Fibroblast of villous mesenchyme (primary cell): ENCODE measurements around the gene SMC3. TPM values are rescaled to one million over a fixed set of nuclear protein-coding genes. Genes with fewer than 3 reads are reported as not detected.
"Not testable (repeated sequence)": the region's sequence is repeated elsewhere in the genome, so short reads cannot be mapped to it uniquely, and the experiment has no call there.

ENCODE experiments used
- DNase-seq: peaks from one replicate; pipeline ENCODE4 v3.0.0-alpha.2; 2010; ENCODE audit warnings: low read depth
- H3K4me3 ChIP-seq: 2 replicates; pipeline ENCODE4 v1.5.1; 2011; ENCODE audit warnings: low read depth, mild to moderate bottlenecking, low read length
- total RNA-seq: library from RNA; depleted of rRNA; stranded (reverse); fragments of >200 nt; gene quantifications from 2 replicates; pipeline ENCODE4 v1.2.3, GENCODE V29; 2012
- TF ChIP-seq, protein P1 (sequence below): IDR thresholded peaks from 2 replicates; pipeline ENCODE4 v1.5.1; 2012; ENCODE audit warnings: low read depth, mild to moderate bottlenecking, low read length; ENCODE audit not compliant: insufficient read depth

Gene SMC3
- total RNA-seq, 1 donor = 23.3 TPM

- no peak for DNase-seq
These were observed 47.7 kb downstream of the SMC3 start for GRCh38 chr10:110615057-110615747.

GRCh38 chr10:110616493-110617033 is 49.1 kb downstream of the SMC3 start:
- DNase-seq = no peak
- TF ChIP-seq, protein P1, sequence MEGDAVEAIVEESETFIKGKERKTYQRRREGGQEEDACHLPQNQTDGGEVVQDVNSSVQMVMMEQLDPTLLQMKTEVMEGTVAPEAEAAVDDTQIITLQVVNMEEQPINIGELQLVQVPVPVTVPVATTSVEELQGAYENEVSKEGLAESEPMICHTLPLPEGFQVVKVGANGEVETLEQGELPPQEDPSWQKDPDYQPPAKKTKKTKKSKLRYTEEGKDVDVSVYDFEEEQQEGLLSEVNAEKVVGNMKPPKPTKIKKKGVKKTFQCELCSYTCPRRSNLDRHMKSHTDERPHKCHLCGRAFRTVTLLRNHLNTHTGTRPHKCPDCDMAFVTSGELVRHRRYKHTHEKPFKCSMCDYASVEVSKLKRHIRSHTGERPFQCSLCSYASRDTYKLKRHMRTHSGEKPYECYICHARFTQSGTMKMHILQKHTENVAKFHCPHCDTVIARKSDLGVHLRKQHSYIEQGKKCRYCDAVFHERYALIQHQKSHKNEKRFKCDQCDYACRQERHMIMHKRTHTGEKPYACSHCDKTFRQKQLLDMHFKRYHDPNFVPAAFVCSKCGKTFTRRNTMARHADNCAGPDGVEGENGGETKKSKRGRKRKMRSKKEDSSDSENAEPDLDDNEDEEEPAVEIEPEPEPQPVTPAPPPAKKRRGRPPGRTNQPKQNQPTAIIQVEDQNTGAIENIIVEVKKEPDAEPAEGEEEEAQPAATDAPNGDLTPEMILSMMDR = no peak
- H3K4me3 ChIP-seq = no peak overlapping the region

More at GRCh38 chr10:110615057-110615747, 47.7 kb downstream of the SMC3 start:
- TF ChIP-seq, protein P1 = no peak
- no peak overlapping the region for H3K4me3 ChIP-seq

DNA sequence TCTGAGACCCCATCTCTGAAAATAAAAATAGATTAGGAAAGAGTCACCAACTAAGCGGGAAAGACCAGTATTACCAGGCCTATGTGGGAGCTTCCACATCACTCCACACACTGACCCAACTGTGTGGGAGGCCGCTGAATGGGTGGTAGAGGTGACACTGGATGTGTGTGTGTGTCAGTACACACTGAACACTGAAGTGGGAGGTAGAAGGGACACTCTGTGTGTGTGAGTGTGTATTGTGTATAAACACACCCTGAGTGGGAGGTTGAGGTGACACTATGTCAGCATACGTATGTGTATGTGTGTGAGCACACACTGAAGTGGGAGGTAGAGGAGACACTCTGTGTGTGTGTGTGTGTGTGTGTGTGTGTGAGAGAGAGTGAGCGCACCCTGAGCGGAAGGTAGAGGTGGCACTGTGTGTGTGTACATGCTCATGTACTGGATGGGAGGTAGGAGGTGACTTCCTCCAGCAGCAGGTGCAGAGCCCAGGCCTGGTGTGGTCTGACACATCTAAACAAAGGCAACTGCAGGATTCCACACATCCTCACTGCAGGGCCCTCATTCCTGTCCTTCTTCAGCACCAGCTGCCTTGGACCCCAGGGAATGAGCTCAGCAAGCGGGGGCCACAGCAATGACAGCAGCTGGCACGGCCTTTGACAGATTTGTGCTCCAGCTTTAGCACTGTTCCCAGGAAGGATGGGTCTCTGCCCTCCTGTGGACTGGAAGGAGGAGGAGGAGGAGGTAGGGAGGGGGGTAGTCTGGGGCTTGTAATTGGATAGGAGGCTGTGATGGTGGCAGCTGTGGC is 50.1 kb downstream of the SMC3 start:
- DNase-seq = no peak
- H3K4me3 ChIP-seq = no peak overlapping the region
- TF ChIP-seq, protein P1 = no peak

DNA sequence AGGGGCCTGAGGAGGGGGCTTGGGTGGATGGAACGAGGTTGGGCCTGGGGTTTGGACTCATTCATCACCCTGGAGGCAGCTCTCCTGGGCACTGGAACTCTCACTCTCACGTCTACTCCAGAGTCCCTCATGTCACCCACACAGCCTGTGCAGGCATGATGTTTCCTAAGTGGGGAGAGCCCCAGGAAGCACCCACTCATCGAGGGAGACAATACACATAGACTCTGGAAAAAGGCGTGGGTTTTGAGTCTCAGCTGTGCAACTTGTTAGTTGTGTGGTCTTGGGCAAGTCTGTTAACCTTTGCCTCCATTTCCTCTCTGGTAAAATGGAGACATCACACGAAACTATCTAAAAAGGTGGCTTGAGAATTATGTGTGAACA is 50.7 kb downstream of the SMC3 start:
- no peak for DNase-seq
- TF ChIP-seq, protein P1 = no peak
- no peak overlapping the region for H3K4me3 ChIP-seq

DNA sequence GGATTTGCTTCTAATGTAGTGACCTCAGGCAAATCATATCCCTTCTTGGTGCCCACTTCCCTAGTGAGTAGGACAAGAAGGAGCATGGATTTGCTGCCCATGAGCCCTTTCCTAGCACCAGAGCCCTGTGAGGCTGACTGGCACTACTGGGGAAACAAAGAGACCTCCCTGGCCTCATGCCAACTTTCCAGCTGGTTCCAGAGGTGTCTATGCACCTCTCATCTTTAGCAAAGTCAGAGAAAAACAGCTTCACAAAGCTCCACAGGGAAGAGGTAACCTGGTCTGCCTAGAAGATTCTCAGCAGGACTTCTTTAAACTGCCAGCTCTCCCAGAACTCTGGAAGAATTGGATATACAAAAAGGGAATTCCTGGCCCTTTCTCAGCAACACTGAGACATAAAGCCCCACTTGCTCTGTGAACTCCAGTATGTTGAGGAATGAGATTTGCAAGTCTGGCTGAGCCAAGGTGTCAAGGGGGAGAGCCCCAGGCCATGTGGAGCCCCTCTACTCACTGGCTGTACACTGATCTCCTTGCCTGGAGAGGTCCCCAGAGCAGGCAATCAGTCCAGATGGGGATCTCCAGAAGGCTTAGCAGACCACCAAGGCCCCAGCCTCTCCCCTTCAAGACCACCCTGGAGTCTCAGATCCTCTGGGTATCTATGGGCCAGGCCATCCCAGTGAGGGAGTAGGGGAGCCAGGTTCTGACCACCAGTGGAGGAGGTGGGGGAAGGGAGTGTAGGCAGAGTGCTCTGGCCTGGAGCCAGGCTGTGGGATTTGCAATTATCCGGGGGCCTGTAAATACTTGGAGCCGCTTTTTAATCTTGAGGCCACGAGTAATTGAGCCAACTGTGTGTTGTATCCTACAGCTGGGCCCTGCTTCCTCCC is 52.3 kb downstream of the SMC3 start:
- H3K4me3 ChIP-seq = no peak overlapping the region
- DNase-seq = no peak
- TF ChIP-seq, protein P1 = no peak

GRCh38 chr10:110620398-110620719 is 52.9 kb downstream of the SMC3 start:
- no peak overlapping the region for H3K4me3 ChIP-seq
- TF ChIP-seq, protein P1 = no peak
- DNase-seq = no peak

GRCh38 chr10:110623316-110623715 is 55.8 kb downstream of the SMC3 start:
- H3K4me3 ChIP-seq, DNase-seq: not testable (repeated sequence)
